CD4-positive, alpha-beta T cell treated with Interleukin-6 at 100 ng/mL for 8 hours (primary cell): ENCODE results near the gene TUBA3E.
A peak's percentile ranks its signal among the peaks of the same experiment; 100 is the strongest.
"Not testable (repeated sequence)": the region's sequence is repeated elsewhere in the genome, so short reads cannot be mapped to it uniquely, and the experiment has no call there.

Source experiments
- DNase-seq: peaks from one replicate; pipeline ENCODE4 v3.0.0-alpha.2; 2020; ENCODE audit warnings: mixed read lengths, low spot score

TUBA3E gene

DNA sequence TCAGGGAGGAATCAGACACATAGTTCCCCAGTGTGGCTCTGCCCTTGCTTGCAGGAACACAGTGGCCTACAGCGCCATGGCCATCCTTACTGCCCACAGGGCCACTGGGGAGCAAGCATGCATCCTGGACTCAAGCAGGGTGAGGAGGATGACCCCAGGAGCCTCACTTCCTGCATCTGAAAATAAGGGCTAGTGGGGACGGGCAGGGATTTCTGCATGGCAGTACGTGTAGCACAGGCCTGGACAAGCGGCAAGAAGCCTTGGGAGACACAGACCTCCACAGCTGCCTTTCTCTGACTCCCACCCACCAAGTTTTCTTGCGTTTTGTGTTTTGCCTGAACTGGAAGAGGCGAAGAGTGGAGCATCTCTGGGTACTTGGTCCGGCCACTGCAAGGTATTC, 35.8 kb downstream of the TUBA3E start:
- not testable (repeated sequence) for DNase-seq

DNA sequence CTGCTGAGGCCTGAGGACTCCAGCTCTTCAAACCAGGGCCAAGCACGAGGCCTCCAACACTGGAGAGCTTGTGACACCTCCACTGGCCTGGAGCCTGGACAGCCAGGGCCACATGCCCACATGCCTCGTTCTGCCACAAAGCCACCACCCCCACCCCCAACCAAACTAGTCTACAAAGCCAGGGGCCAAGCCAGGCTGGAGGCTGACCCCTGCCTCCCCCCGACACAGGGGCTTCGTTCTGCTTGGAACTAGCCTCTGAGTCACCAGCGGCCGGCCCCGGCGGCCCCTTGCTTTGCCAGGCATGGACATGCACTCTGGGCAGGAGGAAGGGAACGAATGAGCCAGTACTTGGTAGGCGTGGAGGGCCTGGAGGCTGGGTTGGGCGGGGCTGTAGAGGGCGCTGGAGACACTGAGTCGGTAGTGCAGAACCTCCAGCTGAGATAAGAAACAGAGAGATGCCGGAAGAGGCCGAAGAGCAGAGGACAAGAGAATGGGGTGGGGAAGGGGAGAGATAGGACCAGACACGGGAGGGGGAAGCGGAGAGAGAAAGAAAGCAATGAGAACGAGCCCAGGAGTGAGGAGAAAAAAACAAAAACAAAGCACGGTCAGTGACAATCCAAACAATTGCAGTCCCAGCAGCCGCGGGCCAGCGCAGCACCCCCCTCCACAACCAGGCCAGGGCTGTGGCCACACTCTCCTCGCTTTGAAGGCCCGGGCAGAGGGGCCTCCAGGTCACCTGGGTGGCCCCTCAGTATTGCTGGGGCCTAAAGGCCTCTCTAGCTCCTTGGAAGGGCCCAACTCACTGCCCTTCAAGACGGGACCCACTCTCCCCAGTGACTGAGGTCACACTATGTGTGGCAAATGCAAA, 37.2 kb downstream of the TUBA3E start:
- not testable (repeated sequence) for DNase-seq

DNA sequence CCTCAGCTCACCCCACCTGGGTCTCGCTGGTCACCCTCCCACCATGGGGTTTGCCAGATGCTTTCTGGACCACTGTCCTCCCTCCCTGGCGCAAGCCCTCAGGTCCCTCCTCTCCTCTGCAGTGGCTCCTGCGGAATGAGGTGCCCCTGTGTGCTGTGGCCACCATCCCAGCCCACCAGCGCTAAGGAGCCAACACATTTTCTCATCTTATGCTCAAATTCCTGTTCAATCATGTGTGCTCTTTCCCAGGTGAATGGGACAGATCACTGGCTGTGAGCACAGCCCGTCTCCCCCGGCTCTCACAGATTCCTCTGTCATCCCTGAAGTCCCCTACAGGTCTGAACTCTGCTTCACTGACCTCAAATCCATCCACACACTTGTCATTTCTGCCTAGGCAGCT, 38.1 kb downstream of the TUBA3E start:
- DNase-seq: no peak

DNA sequence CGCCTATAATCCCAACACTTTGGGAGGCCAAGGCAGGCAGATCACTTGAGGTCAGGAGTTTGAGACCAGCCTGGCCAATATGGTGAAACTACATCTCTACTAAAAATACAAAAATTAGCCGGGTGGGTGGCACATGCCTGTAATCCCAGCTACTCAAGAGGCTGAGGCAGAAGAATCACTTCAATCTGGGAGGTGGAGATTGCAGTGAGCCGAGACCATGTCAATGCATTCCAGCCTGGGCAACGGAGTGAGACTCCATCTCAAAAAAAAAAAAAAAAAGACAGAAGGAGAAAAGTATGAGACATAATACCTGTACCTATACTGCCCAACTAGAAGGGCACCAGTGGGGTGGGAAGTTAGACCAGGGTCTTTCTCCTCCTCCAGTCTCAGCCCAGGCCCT, 38.9 kb downstream of the TUBA3E start:
- not testable (repeated sequence) for DNase-seq

DNA sequence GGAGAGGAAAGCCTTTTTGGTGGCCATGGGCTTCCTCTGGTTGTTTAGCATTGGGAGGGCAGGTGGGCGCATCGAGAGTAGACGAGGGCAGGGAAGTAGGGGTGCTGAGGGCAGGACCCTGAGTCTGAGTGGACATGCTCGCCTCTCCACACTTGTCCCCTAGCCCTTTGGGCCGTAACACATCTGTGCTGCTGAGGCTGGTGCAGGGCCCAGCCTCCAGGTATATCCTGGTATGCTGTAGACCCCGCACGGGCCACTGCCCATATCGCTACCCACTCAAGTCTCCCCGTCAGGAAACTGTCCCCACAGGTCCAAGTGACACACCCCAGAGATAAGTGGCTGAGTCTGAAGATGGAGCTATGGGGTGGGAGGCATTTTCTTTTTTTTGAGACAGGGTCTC, 39.6 kb downstream of the TUBA3E start:
- no peak for DNase-seq

DNA sequence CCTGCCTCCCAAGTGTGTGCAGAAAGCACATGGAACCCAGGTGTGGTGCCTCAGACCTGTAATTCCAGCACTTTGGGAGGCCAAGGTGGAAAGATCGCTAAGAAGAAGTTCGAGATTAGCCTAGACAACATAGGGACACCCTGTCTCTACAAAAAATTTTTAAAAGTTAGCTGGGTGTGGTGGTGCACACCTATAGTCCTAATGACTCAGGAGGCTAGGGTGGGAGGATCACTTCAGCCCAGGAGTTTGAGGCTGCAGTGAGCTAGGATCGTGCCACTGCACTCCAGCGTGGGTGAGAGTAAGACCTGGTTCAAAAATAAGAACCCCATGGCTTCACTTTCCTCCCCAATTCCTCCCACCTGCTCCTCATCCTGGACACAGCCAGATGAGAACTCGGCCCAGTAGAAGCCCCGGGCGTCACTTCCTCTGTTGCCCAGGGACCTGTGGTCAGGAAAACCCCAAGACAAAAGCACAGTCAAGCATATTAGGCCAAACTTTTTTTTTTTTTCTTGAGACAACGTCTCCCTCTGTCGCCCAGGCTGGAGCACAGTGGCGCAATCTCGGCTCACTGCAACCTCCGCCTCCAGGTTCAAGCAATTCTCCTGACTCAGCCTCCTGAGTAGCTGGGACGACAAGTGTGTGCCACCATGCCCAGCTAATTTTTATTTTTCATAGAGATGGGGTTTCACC, 40.3 kb downstream of the TUBA3E start:
- not testable (repeated sequence) for DNase-seq

DNA sequence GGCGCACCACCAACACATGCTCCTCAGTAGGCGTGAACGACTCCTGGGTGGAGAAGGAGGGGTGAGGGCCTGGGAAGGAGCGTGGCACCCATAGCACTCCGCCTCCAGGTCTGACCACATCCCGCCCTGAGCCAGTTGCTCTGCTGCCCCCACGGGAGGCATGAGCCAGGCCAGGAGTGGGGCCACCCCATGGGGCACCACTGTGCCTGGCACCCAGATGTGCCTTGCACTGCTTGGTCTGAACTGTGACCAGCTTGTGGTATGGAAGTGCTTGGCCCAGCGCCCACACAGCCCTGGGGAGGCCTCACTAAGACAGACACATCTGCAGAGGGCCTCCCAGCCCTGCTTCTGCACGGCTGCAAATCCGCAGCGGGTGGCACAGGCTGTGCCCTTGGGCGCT, 40.9 kb downstream of the TUBA3E start:
- not testable (repeated sequence) for DNase-seq

DNA sequence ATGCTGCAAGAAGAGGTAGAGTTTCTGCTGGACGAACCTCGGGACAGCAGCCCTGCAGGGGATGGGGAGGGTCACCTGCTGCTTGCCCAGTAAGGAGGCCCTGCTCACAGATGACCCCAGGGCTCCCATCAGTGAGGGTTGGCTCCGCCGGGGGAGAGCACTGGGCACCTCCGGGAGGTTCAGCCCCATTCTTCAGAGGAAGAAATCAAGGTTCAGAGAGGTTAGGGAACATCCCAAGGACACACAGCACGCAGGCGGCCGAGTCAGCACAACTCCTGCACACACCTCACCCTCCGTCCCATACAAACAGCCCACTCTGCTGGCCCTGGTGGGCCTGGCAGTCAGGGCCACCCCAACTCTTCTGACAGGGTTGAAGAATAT, 41.6 kb downstream of the TUBA3E start:
- DNase-seq: no peak

DNA sequence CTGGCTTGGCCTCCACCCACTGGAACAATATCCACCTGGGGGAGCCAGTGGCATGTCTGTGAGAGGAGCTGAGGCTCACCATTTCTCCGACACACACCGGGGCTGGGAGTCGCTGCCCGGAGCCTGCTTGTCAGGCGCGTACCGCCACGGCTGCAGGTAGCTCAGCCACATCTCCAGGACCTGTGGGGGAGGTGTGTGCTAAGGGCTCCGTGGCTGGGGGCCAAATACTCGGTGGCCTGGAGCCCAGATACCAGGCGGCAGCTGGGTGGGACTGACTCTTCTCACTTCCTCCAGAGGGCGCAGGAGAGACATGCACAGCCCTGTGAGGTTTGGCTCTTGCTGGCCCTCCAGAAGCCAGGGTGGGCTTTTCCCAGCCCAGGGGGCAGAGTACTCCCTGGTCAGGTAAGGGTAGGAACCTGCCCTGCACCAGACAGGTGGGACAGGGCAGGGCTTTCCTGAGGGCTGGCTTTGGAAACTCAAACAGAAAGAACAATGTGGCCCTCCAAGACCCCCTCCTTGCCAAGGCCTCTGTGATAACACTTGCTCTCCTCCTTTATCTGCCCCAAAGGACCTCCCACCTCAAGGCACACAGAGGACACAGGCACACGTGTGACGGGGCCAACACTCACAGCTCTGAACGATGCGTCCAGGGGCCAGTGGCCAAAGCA, 42.1 kb downstream of the TUBA3E start:
- DNase-seq: not testable (repeated sequence)

DNA sequence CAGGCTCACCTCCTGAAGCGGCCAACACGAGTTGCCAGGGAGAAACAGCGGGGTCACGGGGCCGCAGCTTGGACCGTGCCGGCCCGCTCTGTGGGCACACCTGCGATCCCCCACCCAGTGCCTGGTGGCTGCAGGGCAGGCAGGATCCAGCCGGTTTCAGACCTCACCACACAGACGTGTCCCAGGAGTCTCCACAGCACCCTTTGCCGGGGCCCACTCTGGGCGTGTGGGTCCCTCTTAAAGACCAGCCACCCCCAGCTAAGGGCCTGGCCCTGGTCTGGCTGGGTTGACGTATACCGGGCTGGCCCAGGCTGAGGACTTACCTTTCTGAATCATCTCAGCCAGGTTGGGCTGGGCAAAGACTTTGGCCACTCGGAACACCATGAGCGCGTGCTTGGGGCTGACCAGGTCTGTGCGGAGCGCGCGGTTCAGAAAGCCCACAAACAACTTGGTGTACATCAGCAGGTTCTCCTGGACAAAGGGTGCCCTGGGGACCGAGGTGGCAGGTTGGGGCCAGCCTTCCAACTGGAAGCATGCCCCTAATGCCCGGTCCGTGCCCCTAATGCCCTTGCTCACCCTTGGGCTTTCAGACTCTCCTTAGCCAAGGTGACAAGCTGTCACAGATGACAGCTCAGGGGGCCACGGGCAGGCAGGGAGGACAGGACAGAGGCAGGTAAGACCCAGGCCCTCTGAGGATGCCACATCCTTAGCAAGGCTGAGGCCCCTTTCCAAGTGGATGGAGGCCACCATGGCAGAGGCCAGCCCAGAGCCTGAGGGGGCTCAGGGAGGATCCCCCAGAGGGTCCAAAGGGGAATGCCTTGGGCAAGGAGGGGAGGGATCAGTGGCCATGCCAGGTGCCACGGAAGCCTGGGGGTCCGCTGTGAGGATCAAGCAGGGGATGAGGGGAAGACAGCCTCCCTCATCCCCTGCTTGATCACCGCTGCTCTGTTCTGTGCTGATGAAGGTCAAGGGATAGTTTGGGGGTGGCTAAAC, 43.2 kb downstream of the TUBA3E start:
- DNase-seq: no peak

DNA sequence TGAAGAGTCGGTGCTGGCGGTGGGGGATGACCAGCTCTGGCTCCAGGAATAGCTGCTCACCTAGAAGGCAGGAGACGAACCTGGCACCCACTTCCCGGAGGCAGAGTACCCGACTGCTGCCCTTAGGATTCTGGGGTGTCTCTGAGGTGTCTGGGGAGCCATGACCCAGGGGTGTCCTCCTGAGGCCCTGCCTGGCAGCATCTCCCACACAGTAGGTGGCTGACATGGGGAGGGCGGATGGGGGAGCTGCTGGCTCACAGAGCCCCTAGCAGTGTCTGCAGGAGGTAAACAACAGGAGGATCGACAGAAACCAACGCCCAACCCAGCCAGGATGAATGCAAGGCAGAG, 43.8 kb downstream of the TUBA3E start:
- not testable (repeated sequence) for DNase-seq

DNA sequence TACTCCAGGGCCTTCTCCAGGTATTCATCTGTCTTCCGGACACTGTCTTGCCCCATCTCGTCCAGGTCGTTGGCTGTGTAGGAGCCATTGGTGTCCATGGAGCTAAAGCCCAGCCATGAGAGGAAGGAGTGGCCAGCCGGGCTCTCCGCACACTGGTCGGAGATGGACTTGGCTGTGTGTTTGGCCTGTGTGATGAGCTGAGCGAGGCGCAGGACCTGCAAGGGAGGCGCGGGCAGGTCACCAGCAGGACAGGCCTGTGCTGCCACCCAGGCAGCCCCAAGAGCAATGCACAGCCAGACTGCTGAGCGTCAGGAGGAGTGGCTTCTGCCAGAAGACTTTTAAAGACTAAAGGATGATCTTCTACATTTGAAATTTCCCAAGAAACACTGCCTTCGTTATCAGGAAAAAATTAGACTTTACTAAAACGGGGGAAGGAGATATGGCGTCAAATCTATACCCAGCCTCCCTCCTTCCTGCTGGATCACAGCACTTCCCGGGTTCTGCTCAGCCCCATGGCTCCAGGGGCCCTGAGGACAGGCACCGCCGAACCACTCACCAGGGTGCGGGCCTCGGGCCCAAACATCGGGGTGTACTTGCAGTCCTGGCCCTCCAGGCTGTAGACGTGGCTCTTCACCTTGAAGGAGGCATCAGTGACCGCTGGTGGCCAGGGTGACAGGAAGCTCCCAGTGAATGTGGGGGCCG, 44.4 kb downstream of the TUBA3E start:
- DNase-seq: not testable (repeated sequence)

DNA sequence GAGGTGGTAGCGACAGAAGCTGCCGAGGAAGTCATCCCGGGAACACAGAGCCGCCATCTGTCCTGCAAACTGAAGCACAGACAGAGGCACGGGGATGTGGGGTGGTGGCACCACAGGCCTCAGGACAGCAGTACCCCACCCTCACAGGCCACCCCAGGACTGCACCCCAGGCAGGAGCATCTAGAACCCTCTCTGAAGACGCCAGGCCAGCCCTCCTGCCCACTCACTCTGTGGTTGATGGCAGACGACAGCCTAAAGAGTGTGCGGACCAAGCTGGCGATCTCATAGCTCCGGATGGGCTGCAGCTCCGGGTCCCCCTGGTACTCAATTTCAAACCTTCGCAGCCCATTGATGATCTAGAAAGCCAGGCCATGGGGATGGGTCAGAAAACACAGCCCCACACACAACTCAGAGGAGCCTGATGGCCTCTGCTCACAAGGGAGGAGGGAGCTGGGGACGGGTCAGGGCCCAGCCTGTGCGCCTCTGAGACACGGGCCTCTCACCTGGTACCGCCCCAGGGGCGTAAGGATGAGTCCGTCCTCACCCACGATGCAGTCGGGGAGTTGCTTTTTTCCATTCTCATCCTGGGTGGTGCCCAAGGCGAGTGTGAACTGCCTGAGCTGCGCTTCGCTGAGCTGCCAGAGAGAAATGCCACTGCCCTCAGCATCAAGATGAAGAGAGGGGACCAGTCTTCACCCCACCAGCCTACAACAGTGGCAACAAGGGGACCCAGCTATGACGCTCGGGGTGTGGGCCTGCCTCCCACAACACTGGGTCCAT, 45.2 kb downstream of the TUBA3E start:
- no peak for DNase-seq

DNA sequence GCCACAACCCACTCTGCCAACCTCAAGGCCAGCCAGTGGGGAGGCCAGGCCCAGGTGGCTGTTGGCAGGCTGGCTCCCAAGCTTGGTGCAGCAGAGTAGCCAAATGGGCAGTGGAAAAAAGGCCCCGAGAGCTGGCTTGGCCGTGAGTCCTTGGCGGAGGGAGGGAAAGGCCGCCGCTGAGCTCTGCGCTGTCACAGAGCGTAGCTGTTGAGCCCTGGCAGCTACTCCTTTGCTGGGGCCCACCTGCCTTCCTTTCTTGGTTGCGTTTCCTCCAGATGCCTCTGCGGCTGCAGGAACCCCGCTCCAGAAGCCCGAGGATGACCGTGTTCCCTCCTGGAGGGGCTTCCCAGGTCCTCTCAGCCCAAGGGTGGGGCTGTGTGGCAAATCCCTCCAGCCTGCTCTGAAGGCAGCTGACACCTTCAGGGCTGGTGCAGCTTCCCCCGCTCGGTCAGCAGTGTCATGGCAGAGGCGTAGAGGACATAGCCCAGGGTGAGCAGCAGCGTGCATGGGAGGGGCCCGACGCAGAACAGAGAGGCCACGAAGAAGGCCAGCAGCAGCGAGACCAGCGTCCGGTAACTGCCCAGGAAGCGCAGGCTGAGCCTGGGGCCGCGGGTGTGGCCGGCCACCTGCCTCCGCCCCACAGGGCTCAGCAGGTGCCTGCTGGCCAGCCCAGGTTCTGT, 46.0 kb downstream of the TUBA3E start:
- not testable (repeated sequence) for DNase-seq

DNA sequence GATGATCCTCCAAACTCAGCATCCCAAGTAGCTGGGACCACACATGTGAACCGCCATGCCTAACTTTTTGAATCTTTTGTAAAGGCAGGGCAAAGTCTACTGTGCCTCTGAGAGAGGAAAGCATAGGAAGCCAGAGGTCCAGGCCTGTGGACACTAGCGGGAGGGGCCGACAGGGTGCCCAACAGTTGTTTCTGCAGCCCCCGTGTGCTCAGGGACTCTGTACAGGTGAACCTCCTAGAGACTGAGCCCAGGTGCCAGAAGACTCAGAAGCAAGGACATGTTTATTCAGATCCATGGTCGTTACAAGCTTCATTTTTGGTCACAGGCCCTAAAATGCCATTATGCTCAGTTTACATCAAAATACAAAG, 47.1 kb downstream of the TUBA3E start:
- DNase-seq: not testable (repeated sequence)

DNA sequence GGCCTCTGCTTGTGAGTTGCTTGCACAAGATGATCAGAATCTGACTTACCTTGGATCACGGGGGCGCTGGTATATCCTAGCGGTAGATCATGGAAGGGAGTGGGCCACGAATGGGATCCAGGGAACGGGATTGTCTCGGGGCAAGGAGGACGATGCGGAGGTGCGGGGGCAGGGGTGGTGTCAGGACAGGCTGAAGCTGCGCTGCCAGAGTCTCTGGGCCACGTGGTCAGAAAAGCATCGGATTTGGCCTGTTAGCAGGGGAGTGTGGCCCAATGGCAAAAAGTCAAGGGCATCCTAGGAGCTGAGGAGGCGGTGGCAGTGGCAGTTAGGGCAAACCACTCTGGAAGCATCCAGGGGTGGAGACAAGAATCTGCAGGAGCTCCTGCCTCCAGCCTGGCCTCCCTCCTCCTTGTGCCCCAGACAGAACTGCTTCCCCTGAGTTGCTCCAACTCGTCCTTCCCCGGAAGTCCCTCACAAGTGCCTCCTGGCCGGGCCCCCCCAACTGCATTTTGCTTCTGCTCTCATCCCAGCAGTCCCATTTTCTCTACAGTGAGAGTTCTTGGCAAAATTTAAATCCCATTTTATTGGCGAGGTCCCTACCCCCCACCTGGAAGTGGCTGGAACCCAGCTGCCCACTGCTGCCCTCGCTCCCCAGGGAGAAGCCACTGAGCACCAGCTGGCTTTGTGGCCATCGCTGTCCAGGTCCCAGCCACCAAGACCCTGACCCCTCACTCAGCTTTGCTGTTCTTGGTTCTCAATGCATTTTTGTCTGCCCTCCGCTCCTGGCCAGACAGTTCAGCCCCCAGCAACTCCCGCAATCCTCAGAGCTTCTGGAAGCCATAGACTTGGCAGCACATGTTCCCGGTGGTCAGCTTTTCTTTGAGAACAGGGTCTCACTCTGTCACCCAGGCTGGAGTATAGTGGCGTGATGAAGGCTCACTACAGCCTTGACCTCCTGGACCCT, 47.8 kb downstream of the TUBA3E start:
- DNase-seq: no peak

DNA sequence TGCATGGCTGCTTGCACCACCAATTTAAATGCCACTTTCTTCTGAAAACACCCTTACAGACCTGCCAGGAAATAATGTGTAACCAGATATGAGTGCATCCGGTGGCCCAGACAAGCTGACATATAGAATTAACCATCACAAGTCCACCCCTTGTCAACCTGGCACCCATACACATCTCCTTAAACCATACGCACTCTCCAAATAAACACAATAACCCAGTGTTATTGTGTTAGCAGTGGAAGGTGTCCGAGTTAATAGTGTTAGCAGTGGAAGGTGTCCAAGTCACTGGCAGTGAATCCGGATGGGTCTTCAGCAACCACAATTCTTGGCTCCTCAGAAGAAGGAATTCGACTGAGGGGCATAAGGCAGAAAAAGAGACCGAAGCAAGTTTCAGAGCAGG, 49.7 kb downstream of the TUBA3E start:
- DNase-seq: not testable (repeated sequence)

DNA sequence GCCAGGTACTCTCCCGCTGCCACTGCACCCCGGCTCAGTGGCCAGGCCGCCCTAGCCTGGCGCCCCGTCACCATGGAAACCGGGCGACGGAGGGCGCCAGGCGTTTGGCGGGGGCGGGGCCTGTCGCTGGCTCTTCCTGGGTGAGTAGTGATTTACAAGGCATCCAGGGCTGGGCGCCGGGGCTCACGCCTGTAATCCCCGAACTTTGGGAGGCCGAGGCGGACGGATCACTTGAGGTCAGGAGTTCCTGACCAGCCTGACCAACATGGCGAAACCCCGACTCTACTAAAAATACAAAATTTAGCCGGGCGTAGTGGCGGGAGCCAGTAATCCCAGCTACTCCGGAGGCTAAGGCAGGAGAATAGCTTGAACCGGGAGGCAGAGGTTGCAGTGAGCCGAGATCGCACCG, 53.2 kb downstream of the TUBA3E start, which contains the start of gene CCDC74B:
TSS of gene CCDC74B (minus strand) at position 107 of the 409 bp plus-strand sequence. CDS start 116 bp downstream, outside the sequence.
- peak; percentile 45 for DNase-seq
